Measurements from ENCODE around the gene TP63.

DNA sequence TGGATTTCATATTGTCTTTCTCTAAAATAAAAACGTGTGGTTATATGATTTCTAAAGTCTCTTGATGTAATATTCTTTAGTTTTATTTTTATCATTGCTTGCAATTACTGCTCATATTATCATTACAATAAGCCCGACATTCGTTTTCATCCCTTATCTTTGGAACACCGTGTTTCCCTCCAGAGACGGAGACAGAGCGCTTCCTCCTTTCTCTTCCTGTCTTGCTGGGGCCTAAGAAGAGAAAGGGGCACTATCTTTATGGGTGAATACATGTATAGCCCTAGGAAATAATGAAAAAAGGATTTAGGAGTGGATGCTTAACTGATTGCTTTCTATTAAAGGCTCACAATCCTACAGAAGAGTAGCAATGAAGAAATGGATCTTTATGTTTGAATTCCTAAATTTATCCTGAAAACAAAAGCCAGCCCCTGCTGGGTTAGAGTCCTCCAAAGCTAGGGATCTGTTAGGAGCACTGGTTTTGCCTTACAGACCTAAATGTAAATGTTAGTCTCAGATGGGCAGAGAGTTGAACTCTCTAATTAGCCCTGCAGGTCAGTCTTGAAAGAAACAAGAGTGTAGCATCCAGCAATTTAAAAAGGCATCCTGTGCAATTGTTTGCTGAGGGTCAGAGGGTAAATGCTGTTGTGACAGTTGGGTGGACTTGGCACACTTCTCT lies 145.1 kb downstream of the TP63 start:
- TF ChIP-seq, protein P1, sequence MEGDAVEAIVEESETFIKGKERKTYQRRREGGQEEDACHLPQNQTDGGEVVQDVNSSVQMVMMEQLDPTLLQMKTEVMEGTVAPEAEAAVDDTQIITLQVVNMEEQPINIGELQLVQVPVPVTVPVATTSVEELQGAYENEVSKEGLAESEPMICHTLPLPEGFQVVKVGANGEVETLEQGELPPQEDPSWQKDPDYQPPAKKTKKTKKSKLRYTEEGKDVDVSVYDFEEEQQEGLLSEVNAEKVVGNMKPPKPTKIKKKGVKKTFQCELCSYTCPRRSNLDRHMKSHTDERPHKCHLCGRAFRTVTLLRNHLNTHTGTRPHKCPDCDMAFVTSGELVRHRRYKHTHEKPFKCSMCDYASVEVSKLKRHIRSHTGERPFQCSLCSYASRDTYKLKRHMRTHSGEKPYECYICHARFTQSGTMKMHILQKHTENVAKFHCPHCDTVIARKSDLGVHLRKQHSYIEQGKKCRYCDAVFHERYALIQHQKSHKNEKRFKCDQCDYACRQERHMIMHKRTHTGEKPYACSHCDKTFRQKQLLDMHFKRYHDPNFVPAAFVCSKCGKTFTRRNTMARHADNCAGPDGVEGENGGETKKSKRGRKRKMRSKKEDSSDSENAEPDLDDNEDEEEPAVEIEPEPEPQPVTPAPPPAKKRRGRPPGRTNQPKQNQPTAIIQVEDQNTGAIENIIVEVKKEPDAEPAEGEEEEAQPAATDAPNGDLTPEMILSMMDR (IDR thresholded peaks at IDR 0.05) = no peak
- TF ChIP-seq EP300 (IDR thresholded peaks at IDR 0.05; ENCODE audit: low read depth) (no peak), POLR2A (IDR thresholded peaks at IDR 0.05) (no peak)
